ENCODE measurements around the gene CEACAM1.

DNA sequence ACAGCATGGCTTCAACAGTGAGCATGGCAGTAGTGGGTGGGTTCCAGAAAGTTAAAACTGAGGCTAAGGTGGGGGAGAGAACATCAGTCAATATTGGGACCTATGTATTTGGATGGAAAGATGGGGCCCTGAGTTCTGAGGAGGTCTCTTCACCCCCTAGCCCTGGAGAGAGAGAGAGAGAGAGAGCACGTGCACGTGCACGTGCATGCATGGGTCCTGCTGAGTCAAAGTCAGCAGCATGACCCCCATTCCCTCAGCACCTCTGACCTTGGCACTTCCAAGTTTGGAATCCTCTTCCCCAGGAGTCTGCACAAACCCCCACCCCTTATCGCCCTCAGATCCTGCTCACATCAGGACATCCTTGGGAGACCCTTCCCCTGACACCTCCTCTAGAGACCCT is 32.5 kb upstream of the CEACAM1 start:
- no peak for TF ChIP-seq POLR2A (IDR thresholded peaks at IDR 0.05)
- TF ChIP-seq, protein P1, sequence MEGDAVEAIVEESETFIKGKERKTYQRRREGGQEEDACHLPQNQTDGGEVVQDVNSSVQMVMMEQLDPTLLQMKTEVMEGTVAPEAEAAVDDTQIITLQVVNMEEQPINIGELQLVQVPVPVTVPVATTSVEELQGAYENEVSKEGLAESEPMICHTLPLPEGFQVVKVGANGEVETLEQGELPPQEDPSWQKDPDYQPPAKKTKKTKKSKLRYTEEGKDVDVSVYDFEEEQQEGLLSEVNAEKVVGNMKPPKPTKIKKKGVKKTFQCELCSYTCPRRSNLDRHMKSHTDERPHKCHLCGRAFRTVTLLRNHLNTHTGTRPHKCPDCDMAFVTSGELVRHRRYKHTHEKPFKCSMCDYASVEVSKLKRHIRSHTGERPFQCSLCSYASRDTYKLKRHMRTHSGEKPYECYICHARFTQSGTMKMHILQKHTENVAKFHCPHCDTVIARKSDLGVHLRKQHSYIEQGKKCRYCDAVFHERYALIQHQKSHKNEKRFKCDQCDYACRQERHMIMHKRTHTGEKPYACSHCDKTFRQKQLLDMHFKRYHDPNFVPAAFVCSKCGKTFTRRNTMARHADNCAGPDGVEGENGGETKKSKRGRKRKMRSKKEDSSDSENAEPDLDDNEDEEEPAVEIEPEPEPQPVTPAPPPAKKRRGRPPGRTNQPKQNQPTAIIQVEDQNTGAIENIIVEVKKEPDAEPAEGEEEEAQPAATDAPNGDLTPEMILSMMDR (IDR thresholded peaks at IDR 0.05), result no peak
